ENCODE data around the gene ZEB2.

Gene ZEB2

DNA sequence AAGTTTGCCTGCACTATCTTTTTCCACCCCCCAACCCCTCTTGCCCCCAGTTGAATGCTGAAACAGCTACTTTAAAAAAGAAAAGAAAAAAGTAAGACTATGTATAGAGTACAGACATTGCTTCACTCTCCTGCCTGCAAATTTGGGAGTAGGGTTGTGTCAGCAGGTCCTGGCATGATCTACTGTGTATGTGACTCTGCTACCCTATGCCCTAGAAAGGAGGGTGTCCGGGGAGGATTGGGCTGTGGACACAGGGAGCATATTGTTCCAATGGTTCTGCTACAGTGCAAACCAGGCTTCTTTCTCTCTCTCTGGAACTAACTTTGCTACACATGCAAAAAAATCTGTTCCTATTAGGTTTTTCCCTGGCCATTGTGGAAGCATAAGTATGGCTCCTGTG is 9.9 kb upstream of the ZEB2 start:
- no peak for DNase-seq (ENCODE audit: extremely low spot score)
- POLR2A ChIA-PET = no interaction called here
- TF ChIP-seq BHLHE40 (IDR thresholded peaks at IDR 0.05; ENCODE audit: borderline replicate concordance) (no peak), LEF1 (IDR thresholded peaks at IDR 0.05; ENCODE audit: borderline replicate concordance) (no peak)
- CTCF ChIA-PET = no interaction called here

DNA sequence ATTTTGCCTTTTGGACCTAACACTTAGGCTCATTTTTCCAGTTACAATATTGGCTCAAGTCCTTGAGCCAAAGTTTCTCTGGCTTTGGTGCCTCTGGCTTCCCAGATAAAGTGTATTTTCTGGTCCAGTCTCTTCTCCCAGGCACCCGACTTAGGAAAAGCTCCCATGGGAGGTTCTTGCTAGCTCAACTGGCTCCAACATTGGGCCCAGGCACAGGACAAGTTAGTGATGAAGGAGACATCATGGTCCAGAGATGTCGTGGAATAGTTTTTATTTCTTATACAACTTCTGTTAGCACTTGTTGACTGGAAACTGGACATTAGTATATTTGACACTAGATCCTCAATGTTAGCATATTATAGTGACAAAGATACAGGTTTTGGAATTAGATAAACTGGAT is 8.2 kb upstream of the ZEB2 start:
- no peak for DNase-seq (ENCODE audit: extremely low spot score)
- POLR2A ChIA-PET = no interaction called here
- CTCF ChIA-PET = no interaction called here
- TF ChIP-seq ZNF384 (IDR thresholded peaks at IDR 0.05) = no peak
- TF ChIP-seq HDGF (IDR thresholded peaks at IDR 0.05; ENCODE audit: borderline replicate concordance) = no peak
- no peak for TF ChIP-seq SUZ12 (IDR thresholded peaks at IDR 0.05)
- TF ChIP-seq CTBP1 (IDR thresholded peaks at IDR 0.05; ENCODE audit: borderline replicate concordance) = no peak
- no peak for TF ChIP-seq TARDBP (IDR thresholded peaks at IDR 0.05)
- no peak for TF ChIP-seq FOXK2 (IDR thresholded peaks at IDR 0.05)
- no peak for TF ChIP-seq BHLHE40 (IDR thresholded peaks at IDR 0.05; ENCODE audit: borderline replicate concordance)
- no peak for TF ChIP-seq ELF4 (IDR thresholded peaks at IDR 0.05)
- no peak for TF ChIP-seq NFRKB (IDR thresholded peaks at IDR 0.05)
- no peak for TF ChIP-seq FOXA1 (IDR thresholded peaks at IDR 0.05)

GRCh38 chr2:144526831-144527230 is 6.9 kb upstream of the ZEB2 start:
- CTCF ChIA-PET = no interaction called here
- no peak for DNase-seq (ENCODE audit: extremely low spot score)
- TF ChIP-seq SP1 (IDR thresholded peaks at IDR 0.05) = no peak
- TF ChIP-seq ELF4 (IDR thresholded peaks at IDR 0.05) = no peak
- TF ChIP-seq L3MBTL2 (conservative IDR thresholded peaks at IDR 0.05) = no peak
- TF ChIP-seq BHLHE40 (IDR thresholded peaks at IDR 0.05; ENCODE audit: borderline replicate concordance) = no peak
- TF ChIP-seq LEF1 (IDR thresholded peaks at IDR 0.05; ENCODE audit: borderline replicate concordance) = no peak
- TF ChIP-seq ARNT (IDR thresholded peaks at IDR 0.05) = no peak
- TF ChIP-seq TARDBP (IDR thresholded peaks at IDR 0.05) = no peak
- TF ChIP-seq NFRKB (IDR thresholded peaks at IDR 0.05) = no peak
- TF ChIP-seq FOXK2 (IDR thresholded peaks at IDR 0.05) = no peak
- no peak for TF ChIP-seq FOXM1 (IDR thresholded peaks at IDR 0.05; ENCODE audit: borderline replicate concordance)
- no peak for TF ChIP-seq FOXA1 (IDR thresholded peaks at IDR 0.05)
- TF ChIP-seq, protein P1, sequence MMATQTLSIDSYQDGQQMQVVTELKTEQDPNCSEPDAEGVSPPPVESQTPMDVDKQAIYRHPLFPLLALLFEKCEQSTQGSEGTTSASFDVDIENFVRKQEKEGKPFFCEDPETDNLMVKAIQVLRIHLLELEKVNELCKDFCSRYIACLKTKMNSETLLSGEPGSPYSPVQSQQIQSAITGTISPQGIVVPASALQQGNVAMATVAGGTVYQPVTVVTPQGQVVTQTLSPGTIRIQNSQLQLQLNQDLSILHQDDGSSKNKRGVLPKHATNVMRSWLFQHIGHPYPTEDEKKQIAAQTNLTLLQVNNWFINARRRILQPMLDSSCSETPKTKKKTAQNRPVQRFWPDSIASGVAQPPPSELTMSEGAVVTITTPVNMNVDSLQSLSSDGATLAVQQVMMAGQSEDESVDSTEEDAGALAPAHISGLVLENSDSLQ (IDR thresholded peaks at IDR 0.05) = no peak
- no peak for TF ChIP-seq ZNF384 (IDR thresholded peaks at IDR 0.05)
- no peak for TF ChIP-seq HDGF (IDR thresholded peaks at IDR 0.05; ENCODE audit: borderline replicate concordance)
- no peak for TF ChIP-seq SUZ12 (IDR thresholded peaks at IDR 0.05)
- no peak for TF ChIP-seq CTBP1 (IDR thresholded peaks at IDR 0.05; ENCODE audit: borderline replicate concordance)
- POLR2A ChIA-PET = no interaction called here

GRCh38 chr2:144524118-144525009 is 4.4 kb upstream of the ZEB2 start:
- POLR2A ChIA-PET = interaction anchor here (1.0 kb wide), 1 partner anchor 96 kb away, joined by 4 read pairs; no protein-coding TSS in a partner anchor
- TF ChIP-seq ARNT (IDR thresholded peaks at IDR 0.05) (no peak), BHLHE40 (IDR thresholded peaks at IDR 0.05; ENCODE audit: borderline replicate concordance) (no peak), LEF1 (IDR thresholded peaks at IDR 0.05; ENCODE audit: borderline replicate concordance) (no peak), SUZ12 (IDR thresholded peaks at IDR 0.05) (no peak), ELF4 (IDR thresholded peaks at IDR 0.05) (no peak), FOXK2 (IDR thresholded peaks at IDR 0.05) (no peak), CTBP1 (IDR thresholded peaks at IDR 0.05; ENCODE audit: borderline replicate concordance) (no peak), HDGF (IDR thresholded peaks at IDR 0.05; ENCODE audit: borderline replicate concordance) (no peak), FOXA1 (IDR thresholded peaks at IDR 0.05) (no peak), NFRKB (IDR thresholded peaks at IDR 0.05) (no peak), ZNF384 (IDR thresholded peaks at IDR 0.05) (no peak)
- DNase-seq (ENCODE audit: extremely low spot score) = peak; percentile 52

DNA sequence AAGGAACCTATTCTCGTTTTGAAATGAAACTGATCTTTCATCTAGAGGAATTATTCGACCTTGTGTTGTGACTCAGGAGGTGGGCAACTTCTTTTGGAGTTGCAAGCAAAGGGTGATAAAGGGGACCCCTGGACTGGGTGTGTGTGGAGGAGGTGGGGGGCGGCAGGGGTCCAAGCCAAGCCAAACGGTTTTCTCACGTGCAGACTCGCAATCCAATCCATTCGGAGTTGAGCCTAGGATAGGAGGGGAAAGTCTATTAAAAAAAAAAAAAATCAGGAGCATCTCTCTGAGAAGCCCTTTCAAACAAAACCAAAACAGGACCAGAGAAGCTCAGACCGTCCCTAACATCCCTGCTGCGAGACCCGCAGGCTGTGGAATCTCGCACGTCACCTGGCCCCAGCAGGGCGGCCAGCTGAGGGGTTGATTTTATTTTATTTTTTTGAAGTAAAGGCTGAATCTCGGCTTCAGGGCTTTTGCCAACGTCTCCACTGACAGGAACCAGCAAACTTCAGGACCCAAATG is 3.7 kb upstream of the ZEB2 start:
- CTCF ChIA-PET = no interaction called here
- POLR2A ChIA-PET = interaction anchor here (1.0 kb wide), 1 partner anchor 97 kb away, joined by 4 read pairs; no protein-coding TSS in a partner anchor
- no peak for TF ChIP-seq NFRKB (IDR thresholded peaks at IDR 0.05)
- no peak for TF ChIP-seq FOXM1 (IDR thresholded peaks at IDR 0.05; ENCODE audit: borderline replicate concordance)
- TF ChIP-seq CTBP1 (IDR thresholded peaks at IDR 0.05; ENCODE audit: borderline replicate concordance) = 0 out of 2 replicates have a peak, but pooled peaks have one; percentile 41
- peak; percentile 56 for TF ChIP-seq ZNF384 (IDR thresholded peaks at IDR 0.05)
- TF ChIP-seq SP1 (IDR thresholded peaks at IDR 0.05) = no peak
- 0 out of 2 replicates have a peak, but pooled peaks have one; percentile 19 for TF ChIP-seq L3MBTL2 (conservative IDR thresholded peaks at IDR 0.05)
- no peak for DNase-seq (ENCODE audit: extremely low spot score)

More at GRCh38 chr2:144524118-144525009, 4.4 kb upstream of the ZEB2 start:
- CTCF ChIA-PET = no interaction called here

DNA sequence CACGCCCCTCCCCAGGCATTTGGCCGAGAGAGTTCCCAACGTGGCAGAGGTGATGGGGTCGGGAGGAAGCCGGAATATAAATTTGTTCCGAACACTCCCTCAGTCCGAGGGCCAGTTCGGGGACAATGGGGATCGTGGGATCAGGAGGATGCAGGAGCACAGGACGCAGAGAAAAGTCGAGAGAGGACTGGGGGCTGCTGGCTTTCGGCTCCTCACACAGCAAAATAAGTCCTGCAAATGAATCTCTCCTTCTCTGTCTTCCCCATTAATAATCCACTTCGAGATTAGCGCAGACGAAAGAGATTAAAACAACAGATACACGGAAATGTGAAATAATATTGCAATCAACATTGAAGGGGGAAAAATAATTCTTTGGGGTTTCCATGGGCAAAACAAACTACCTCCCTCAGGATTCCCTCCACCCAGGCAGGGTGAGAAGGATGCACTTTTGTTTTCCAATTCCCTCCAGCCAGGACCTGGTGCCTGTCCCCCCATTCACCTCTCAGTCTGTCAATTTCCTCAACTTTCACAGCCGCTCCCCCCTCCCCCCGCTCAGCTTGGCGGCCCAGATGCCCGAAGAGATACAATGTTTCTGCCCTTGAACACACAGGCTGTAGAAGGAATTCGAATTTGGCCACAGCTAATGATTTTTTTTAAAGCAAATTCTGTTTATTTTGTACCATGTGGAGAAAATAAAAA is 3.1 kb upstream of the ZEB2 start:
- TF ChIP-seq L3MBTL2 (conservative IDR thresholded peaks at IDR 0.05) (no peak), BHLHE40 (IDR thresholded peaks at IDR 0.05; ENCODE audit: borderline replicate concordance) (no peak), ARNT (IDR thresholded peaks at IDR 0.05) (no peak), FOXA1 (IDR thresholded peaks at IDR 0.05) (no peak), LEF1 (IDR thresholded peaks at IDR 0.05; ENCODE audit: borderline replicate concordance) (no peak), ELF4 (IDR thresholded peaks at IDR 0.05) (no peak), CTBP1 (IDR thresholded peaks at IDR 0.05; ENCODE audit: borderline replicate concordance) (no peak), FOXK2 (IDR thresholded peaks at IDR 0.05) (no peak), TARDBP (IDR thresholded peaks at IDR 0.05) (no peak), HDGF (IDR thresholded peaks at IDR 0.05; ENCODE audit: borderline replicate concordance) (no peak), SUZ12 (IDR thresholded peaks at IDR 0.05) (no peak), NFRKB (IDR thresholded peaks at IDR 0.05) (no peak), ZNF384 (IDR thresholded peaks at IDR 0.05) (no peak), SP1 (IDR thresholded peaks at IDR 0.05) (no peak)
- TF ChIP-seq, protein P1 (IDR thresholded peaks at IDR 0.05) = no peak
- no peak for DNase-seq (ENCODE audit: extremely low spot score)
- ChIA-PET POLR2A (no interaction called here), CTCF (no interaction called here)

All from HEK293T (cell line).